GM21786 (cell line): ENCODE data around the gene COL15A1.

Experiments
- ATAC-seq: cut with Tn5 transposase; IDR thresholded peaks from one replicate; pipeline ENCODE4 v1.9.1; 2021; ENCODE audit not compliant: unreplicated experiment

Gene COL15A1

GRCh38 chr9:99052815-99053715 lies 109.4 kb downstream of the COL15A1 start:
- no peak for ATAC-seq

GRCh38 chr9:99054581-99054980 lies 110.9 kb downstream of the COL15A1 start:
- no peak for ATAC-seq

- no peak for ATAC-seq
Measured at GRCh38 chr9:99055384-99055783, 111.7 kb downstream of the COL15A1 start.

- ATAC-seq, result no peak
Measured at GRCh38 chr9:99056186-99056585, 112.5 kb downstream of the COL15A1 start.

GRCh38 chr9:99056886-99057664 lies 113.4 kb downstream of the COL15A1 start:
- ATAC-seq, result no peak

- peak; percentile 78 for ATAC-seq
Measured at GRCh38 chr9:99057665-99058625, 114.2 kb downstream of the COL15A1 start.

GRCh38 chr9:99058964-99059921 lies 115.5 kb downstream of the COL15A1 start:
- peak; percentile 74 for ATAC-seq

- ATAC-seq, result no peak
Measured at GRCh38 chr9:99060621-99061020, 116.9 kb downstream of the COL15A1 start.

- no peak for ATAC-seq
Measured at GRCh38 chr9:99062549-99062948, 118.8 kb downstream of the COL15A1 start.

- ATAC-seq, result no peak
Measured at GRCh38 chr9:99063522-99063921, 119.8 kb downstream of the COL15A1 start.

GRCh38 chr9:99066571-99066970 lies 122.9 kb downstream of the COL15A1 start:
- no peak for ATAC-seq

- ATAC-seq, result no peak
Measured at GRCh38 chr9:99069075-99069474, 125.4 kb downstream of the COL15A1 start.

- no peak for ATAC-seq
Measured at GRCh38 chr9:99069546-99069945, 125.8 kb downstream of the COL15A1 start.

- ATAC-seq, result no peak
Measured at GRCh38 chr9:99070681-99071080, 127.0 kb downstream of the COL15A1 start.

GRCh38 chr9:99071313-99072039 lies 127.8 kb downstream of the COL15A1 start:
- no peak for ATAC-seq

GRCh38 chr9:99072040-99072394 lies 128.3 kb downstream of the COL15A1 start:
- no peak for ATAC-seq

- ATAC-seq, result no peak
Measured at GRCh38 chr9:99073347-99073746, 129.6 kb downstream of the COL15A1 start.

- no peak for ATAC-seq
Measured at GRCh38 chr9:99073985-99074901, 130.5 kb downstream of the COL15A1 start.
